ENCODE measurements around the gene GMDS.

GMDS gene

DNA sequence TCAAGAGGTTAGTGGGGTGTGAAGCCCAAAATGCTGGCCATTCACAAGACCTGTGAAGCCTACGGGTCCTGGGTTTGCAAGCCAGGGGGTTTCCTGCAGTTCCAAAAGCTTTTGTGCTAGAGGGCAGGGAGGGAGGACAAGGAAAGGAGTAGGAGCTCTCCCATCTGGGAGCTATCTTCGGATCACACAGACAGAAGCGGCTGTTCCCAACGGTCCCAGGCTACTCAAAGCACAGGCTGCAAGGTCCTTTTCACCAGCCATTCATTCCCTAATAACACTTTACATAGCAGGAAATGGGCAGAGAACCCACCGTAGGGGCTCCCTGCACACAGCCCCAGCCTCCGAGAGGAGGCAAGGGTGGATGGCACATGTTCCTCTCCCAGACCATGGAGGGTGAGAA is 338.8 kb downstream of the GMDS start:
- Histone ChIP-seq H2BK12ac (ENCODE audit: low read length) (no peak overlapping the region), H3K79me1 (ENCODE audit: low read length) (peaks cover 3% of the 10 kb centered on the region), H2BK120ac (ENCODE audit: insufficient read depth, low read length, poor library complexity) (no peak overlapping the region), H3K79me2 (ENCODE audit: control insufficient read depth, insufficient read depth, low read length, poor library complexity) (no peaks in the 10 kb centered on the region), H3K4ac (ENCODE audit: low read depth, low read length) (no peak overlapping the region), H4K91ac (ENCODE audit: low read depth, low read length) (no peak overlapping the region), H3K36me3 (ENCODE audit: control insufficient read depth in 1 of 2, insufficient read depth in 2 of 2, low read length in 2 of 2) (no peaks in the 10 kb centered on the region), H2BK5ac (ENCODE audit: low read depth, low read length, poor library complexity) (no peak overlapping the region), H2AFZ (ENCODE audit: insufficient read depth, low read length, poor library complexity) (no peak overlapping the region), H4K8ac (ENCODE audit: low read depth, low read length) (no peak overlapping the region), H3K27me3 (ENCODE audit: insufficient read depth, low read length) (no peaks in the 10 kb centered on the region), H3K4me2 (ENCODE audit: low read length) (no peak overlapping the region), H4K12ac (ENCODE audit: low read depth, low read length) (no peak overlapping the region), H3K23ac (ENCODE audit: low read length) (no peak overlapping the region), H3K27ac (ENCODE audit: low read depth, low read length) (no peak overlapping the region), H3K4me1 (ENCODE audit: control insufficient read depth in 1 of 2, insufficient read depth in 2 of 2, low read length in 2 of 2) (peaks cover 3 to 8% of the 10 kb centered on the region in 2 experiments), H3K9ac (ENCODE audit: low read length) (no peak overlapping the region), H3K18ac (ENCODE audit: low read length) (no peak overlapping the region), H3K9me3 (ENCODE audit: insufficient read depth, low read depth, low read length) (no peaks in the 10 kb centered on the region), H3K4me3 (ENCODE audit: low read depth, low read length) (no peak overlapping the region), H3K14ac (ENCODE audit: low read length) (no peak overlapping the region), H2AK5ac (ENCODE audit: low read length) (no peak overlapping the region)
- DNase-seq, result no peak
- no CpG with 5 or more reads among the region's 6 CpGs for WGBS (ENCODE audit: extremely low coverage, insufficient coverage, insufficient read length)

DNA sequence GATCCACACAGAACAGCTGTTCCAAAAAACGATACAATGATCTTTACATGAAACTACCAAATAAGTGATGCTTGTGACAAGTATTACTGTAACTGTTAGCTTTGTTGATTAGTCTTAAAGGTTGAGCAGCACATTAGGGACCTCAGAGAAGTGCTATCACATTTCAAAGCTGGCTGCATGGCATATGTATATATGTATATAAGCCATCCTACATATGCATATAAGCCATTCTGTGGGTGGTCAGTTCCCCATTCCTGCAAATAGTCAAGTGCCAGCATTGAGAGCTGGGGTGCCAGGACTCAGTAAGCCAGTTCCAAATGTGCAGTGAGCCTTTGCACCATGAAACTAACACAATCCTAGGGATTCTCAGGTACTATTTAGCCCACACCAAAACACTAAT is 339.4 kb downstream of the GMDS start:
- no peak for DNase-seq
- H4K8ac ChIP-seq (ENCODE audit: low read depth, low read length), result no peak overlapping the region
- no peak overlapping the region for H3K4me2 ChIP-seq (ENCODE audit: low read length)
- H3K23ac ChIP-seq (ENCODE audit: low read length), result no peak overlapping the region
- H3K36me3 ChIP-seq (ENCODE audit: control insufficient read depth in 1 of 2, insufficient read depth in 2 of 2, low read length in 2 of 2), result no peaks in the 10 kb centered on the region
- H3K4ac ChIP-seq (ENCODE audit: low read depth, low read length), result no peak overlapping the region
- H2AFZ ChIP-seq (ENCODE audit: insufficient read depth, low read length, poor library complexity), result no peak overlapping the region
- no peak overlapping the region for H2BK5ac ChIP-seq (ENCODE audit: low read depth, low read length, poor library complexity)
- WGBS (ENCODE audit: extremely low coverage, insufficient coverage, insufficient read length), result no CpG with 5 or more reads among the region's 1 CpG
- H3K4me3 ChIP-seq (ENCODE audit: low read depth, low read length), result no peak overlapping the region
- H4K12ac ChIP-seq (ENCODE audit: low read depth, low read length), result no peak overlapping the region
- H3K27me3 ChIP-seq (ENCODE audit: insufficient read depth, low read length), result no peaks in the 10 kb centered on the region
- no peaks in the 10 kb centered on the region for H3K79me2 ChIP-seq (ENCODE audit: control insufficient read depth, insufficient read depth, low read length, poor library complexity)
- no peak overlapping the region for H3K27ac ChIP-seq (ENCODE audit: low read depth, low read length)
- no peak overlapping the region for H3K9ac ChIP-seq (ENCODE audit: low read length)
- no peak overlapping the region for H3K18ac ChIP-seq (ENCODE audit: low read length)
- no peak overlapping the region for H4K91ac ChIP-seq (ENCODE audit: low read depth, low read length)
- no peak overlapping the region for H2BK12ac ChIP-seq (ENCODE audit: low read length)
- no peak overlapping the region for H2AK5ac ChIP-seq (ENCODE audit: low read length)
- peaks cover 3 to 8% of the 10 kb centered on the region in 2 experiments for H3K4me1 ChIP-seq (ENCODE audit: control insufficient read depth in 1 of 2, insufficient read depth in 2 of 2, low read length in 2 of 2)
- no peaks in the 10 kb centered on the region for H3K9me3 ChIP-seq (ENCODE audit: insufficient read depth, low read depth, low read length)
- H3K79me1 ChIP-seq (ENCODE audit: low read length), result peaks cover 3% of the 10 kb centered on the region
- H2BK120ac ChIP-seq (ENCODE audit: insufficient read depth, low read length, poor library complexity), result no peak overlapping the region
- no peak overlapping the region for H3K14ac ChIP-seq (ENCODE audit: low read length)

- Histone ChIP-seq H3K9ac (ENCODE audit: low read length) (no peak overlapping the region), H2AFZ (ENCODE audit: insufficient read depth, low read length, poor library complexity) (no peak overlapping the region), H3K36me3 (ENCODE audit: control insufficient read depth in 1 of 2, insufficient read depth in 2 of 2, low read length in 2 of 2) (no peaks in the 10 kb centered on the region), H3K27ac (ENCODE audit: low read depth, low read length) (no peak overlapping the region), H4K12ac (ENCODE audit: low read depth, low read length) (no peak overlapping the region), H3K4me1 (ENCODE audit: control insufficient read depth in 1 of 2, insufficient read depth in 2 of 2, low read length in 2 of 2) (peaks cover 3 to 8% of the 10 kb centered on the region in 2 experiments), H3K14ac (ENCODE audit: low read length) (no peak overlapping the region), H2BK120ac (ENCODE audit: insufficient read depth, low read length, poor library complexity) (no peak overlapping the region), H3K79me2 (ENCODE audit: control insufficient read depth, insufficient read depth, low read length, poor library complexity) (no peaks in the 10 kb centered on the region), H3K4ac (ENCODE audit: low read depth, low read length) (no peak overlapping the region), H3K23ac (ENCODE audit: low read length) (no peak overlapping the region), H3K27me3 (ENCODE audit: insufficient read depth, low read length) (no peaks in the 10 kb centered on the region), H2BK5ac (ENCODE audit: low read depth, low read length, poor library complexity) (no peak overlapping the region), H3K4me2 (ENCODE audit: low read length) (no peak overlapping the region), H2BK12ac (ENCODE audit: low read length) (no peak overlapping the region), H3K4me3 (ENCODE audit: low read depth, low read length) (no peak overlapping the region), H3K18ac (ENCODE audit: low read length) (no peak overlapping the region), H3K79me1 (ENCODE audit: low read length) (peaks cover 3% of the 10 kb centered on the region), H2AK5ac (ENCODE audit: low read length) (no peak overlapping the region), H4K8ac (ENCODE audit: low read depth, low read length) (no peak overlapping the region), H3K9me3 (ENCODE audit: insufficient read depth, low read depth, low read length) (no peaks in the 10 kb centered on the region), H4K91ac (ENCODE audit: low read depth, low read length) (no peak overlapping the region)
- peak in 1 of 2 donors; percentile 34 for DNase-seq
- WGBS (ENCODE audit: extremely low coverage, insufficient coverage, insufficient read length), result no CpG with 5 or more reads among the region's 6 CpGs
Observed at GRCh38 chr6:1904898-1905297, 340.5 kb downstream of the GMDS start.

DNA sequence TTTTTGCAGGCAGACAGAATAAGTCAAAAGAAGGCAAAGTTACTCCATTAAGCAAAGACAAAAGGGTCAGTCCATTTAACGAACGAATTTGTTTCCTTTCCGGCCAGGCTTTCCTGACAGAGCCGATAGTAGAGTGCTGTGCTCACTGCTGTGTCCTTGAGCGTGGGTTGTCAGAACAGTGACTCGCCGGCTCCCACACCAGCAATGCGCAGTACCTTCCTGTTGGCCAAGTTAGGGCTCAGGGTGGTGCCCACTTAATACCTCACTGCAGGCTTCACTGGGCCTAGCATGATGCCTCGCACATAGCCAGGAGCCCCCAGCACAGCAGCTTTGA is 341.0 kb downstream of the GMDS start:
- H2AK5ac ChIP-seq (ENCODE audit: low read length), result no peak overlapping the region
- no peaks in the 10 kb centered on the region for H3K27me3 ChIP-seq (ENCODE audit: insufficient read depth, low read length)
- H2BK5ac ChIP-seq (ENCODE audit: low read depth, low read length, poor library complexity), result no peak overlapping the region
- no peak overlapping the region for H2AFZ ChIP-seq (ENCODE audit: insufficient read depth, low read length, poor library complexity)
- H3K36me3 ChIP-seq (ENCODE audit: control insufficient read depth in 1 of 2, insufficient read depth in 2 of 2, low read length in 2 of 2), result no peaks in the 10 kb centered on the region
- H3K27ac ChIP-seq (ENCODE audit: low read depth, low read length), result no peak overlapping the region
- no peak overlapping the region for H3K18ac ChIP-seq (ENCODE audit: low read length)
- peak overlapping the region; percentile 6 for H2BK12ac ChIP-seq (ENCODE audit: low read length)
- H3K79me1 ChIP-seq (ENCODE audit: low read length), result peaks cover 3% of the 10 kb centered on the region
- no peak overlapping the region for H3K4ac ChIP-seq (ENCODE audit: low read depth, low read length)
- no peak overlapping the region for H3K9ac ChIP-seq (ENCODE audit: low read length)
- no peak overlapping the region for H3K4me2 ChIP-seq (ENCODE audit: low read length)
- no peak overlapping the region for H3K23ac ChIP-seq (ENCODE audit: low read length)
- no CpG with 5 or more reads among the region's 9 CpGs for WGBS (ENCODE audit: extremely low coverage, insufficient coverage, insufficient read length)
- H4K8ac ChIP-seq (ENCODE audit: low read depth, low read length), result peak overlapping the region; percentile 5
- no peaks in the 10 kb centered on the region for H3K9me3 ChIP-seq (ENCODE audit: insufficient read depth, low read depth, low read length)
- no peak overlapping the region for H3K4me3 ChIP-seq (ENCODE audit: low read depth, low read length)
- no peak overlapping the region for H3K14ac ChIP-seq (ENCODE audit: low read length)
- no peak for DNase-seq
- H2BK120ac ChIP-seq (ENCODE audit: insufficient read depth, low read length, poor library complexity), result no peak overlapping the region
- H4K12ac ChIP-seq (ENCODE audit: low read depth, low read length), result no peak overlapping the region
- H3K79me2 ChIP-seq (ENCODE audit: control insufficient read depth, insufficient read depth, low read length, poor library complexity), result no peaks in the 10 kb centered on the region
- H4K91ac ChIP-seq (ENCODE audit: low read depth, low read length), result no peak overlapping the region
- H3K4me1 ChIP-seq (ENCODE audit: control insufficient read depth in 1 of 2, insufficient read depth in 2 of 2, low read length in 2 of 2), result peaks cover 3 to 8% of the 10 kb centered on the region in 2 experiments
